Occipital lobe (tissue), 2 donors: ENCODE data around the gene ZSCAN5B. TPM values are rescaled to one million over a fixed set of nuclear protein-coding genes. Genes with fewer than 3 reads are reported as not detected.
"Not testable (repeated sequence)": the region's sequence is repeated elsewhere in the genome, so short reads cannot be mapped to it uniquely, and the experiment has no call there.

Experiments
- DNase-seq: peaks from one replicate; lab custom pipeline; 2025; lab: John Stamatoyannopoulos, UW
- total RNA-seq: library from RNA; depleted of rRNA; stranded (reverse); fragments of >200 nt; gene quantifications from one replicate; pipeline ENCODE4 v1.2.3, GENCODE V29; 2014

Gene ZSCAN5B
- not detected for total RNA-seq

GRCh38 chr19:56197646-56198045, at the start of gene ZSCAN5B:
ZSCAN5B (minus strand) TSS chr19:56197783; CDS start chr19:56193052, 4,731 bp downstream.
- DNase-seq = not testable (repeated sequence)

GRCh38 chr19:56245764-56246163, 48.2 kb upstream of the ZSCAN5B start:
- not testable (repeated sequence) for DNase-seq

- no peak for DNase-seq
These were observed 47.6 kb upstream of the ZSCAN5B start for GRCh38 chr19:56245121-56245740.

- no peak for DNase-seq
These were observed 25.9 kb upstream of the ZSCAN5B start for GRCh38 chr19:56223481-56223880.

GRCh38 chr19:56222901-56223300, 25.3 kb upstream of the ZSCAN5B start:
- DNase-seq = no peak

- no peak for DNase-seq
These were observed 24.3 kb upstream of the ZSCAN5B start for GRCh38 chr19:56221851-56222250.

- DNase-seq = not testable (repeated sequence)
These were observed 23.9 kb upstream of the ZSCAN5B start for GRCh38 chr19:56221442-56221841.

- DNase-seq = no peak
These were observed 21.4 kb upstream of the ZSCAN5B start for GRCh38 chr19:56218961-56219360.

GRCh38 chr19:56217039-56217949, 19.7 kb upstream of the ZSCAN5B start:
- DNase-seq = no peak

GRCh38 chr19:56211718-56212117, 14.1 kb upstream of the ZSCAN5B start:
- DNase-seq = no peak

GRCh38 chr19:56210036-56210435, 12.5 kb upstream of the ZSCAN5B start:
- not testable (repeated sequence) for DNase-seq

GRCh38 chr19:56209091-56209490, 11.5 kb upstream of the ZSCAN5B start:
- no peak for DNase-seq

- not testable (repeated sequence) for DNase-seq
These were observed 10.0 kb upstream of the ZSCAN5B start for GRCh38 chr19:56207581-56207980.

- no peak for DNase-seq
These were observed 4.4 kb upstream of the ZSCAN5B start, which contains the start of gene ZSCAN5C for GRCh38 chr19:56201973-56202372. ZSCAN5C (plus strand) TSS chr19:56202273; CDS start chr19:56205914, 3,641 bp downstream.

- no peak for DNase-seq
These were observed 2.1 kb upstream of the ZSCAN5B start for GRCh38 chr19:56199687-56200086.

- DNase-seq = no peak
These were observed 3.5 kb downstream of the ZSCAN5B start for GRCh38 chr19:56193981-56194640.

GRCh38 chr19:56191711-56192110, 5.9 kb downstream of the ZSCAN5B start:
- DNase-seq = no peak

GRCh38 chr19:56191115-56191514, 6.5 kb downstream of the ZSCAN5B start:
- no peak for DNase-seq

GRCh38 chr19:56189785-56190184, 7.8 kb downstream of the ZSCAN5B start:
- no peak for DNase-seq

- DNase-seq = no peak
These were observed 19.9 kb downstream of the ZSCAN5B start for GRCh38 chr19:56177564-56178243.

GRCh38 chr19:56176881-56177280, 20.7 kb downstream of the ZSCAN5B start:
- DNase-seq = no peak
